GM19452 (cell line): ENCODE data around the gene MAP3K7CL.
"Not testable (repeated sequence)": the region's sequence is repeated elsewhere in the genome, so short reads cannot be mapped to it uniquely, and the experiment has no call there.

Experiments
- ATAC-seq: cut with Tn5 transposase; IDR thresholded peaks from one replicate; pipeline ENCODE4 v1.9.1; 2021; ENCODE audit not compliant: unreplicated experiment

MAP3K7CL gene

DNA sequence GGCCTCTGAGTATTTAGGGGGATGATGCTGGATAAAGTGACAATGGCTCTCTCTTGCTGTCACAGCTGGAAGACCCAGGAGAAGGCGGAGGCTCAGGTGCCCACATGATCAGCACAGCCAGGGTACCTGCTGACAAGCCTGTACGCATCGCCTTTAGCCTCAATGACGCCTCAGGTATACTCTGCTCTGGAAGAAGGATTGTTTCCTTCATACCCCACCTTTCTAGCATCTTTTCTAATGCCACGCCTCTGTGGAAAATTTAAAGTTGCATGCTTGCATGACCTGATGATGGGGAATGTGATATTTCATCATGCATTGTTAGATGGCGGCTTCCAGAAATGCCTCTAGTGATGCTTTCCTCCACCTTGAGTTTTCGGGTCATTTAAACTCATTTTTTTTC is 2.8 kb downstream of the MAP3K7CL start:
- ATAC-seq: no peak

DNA sequence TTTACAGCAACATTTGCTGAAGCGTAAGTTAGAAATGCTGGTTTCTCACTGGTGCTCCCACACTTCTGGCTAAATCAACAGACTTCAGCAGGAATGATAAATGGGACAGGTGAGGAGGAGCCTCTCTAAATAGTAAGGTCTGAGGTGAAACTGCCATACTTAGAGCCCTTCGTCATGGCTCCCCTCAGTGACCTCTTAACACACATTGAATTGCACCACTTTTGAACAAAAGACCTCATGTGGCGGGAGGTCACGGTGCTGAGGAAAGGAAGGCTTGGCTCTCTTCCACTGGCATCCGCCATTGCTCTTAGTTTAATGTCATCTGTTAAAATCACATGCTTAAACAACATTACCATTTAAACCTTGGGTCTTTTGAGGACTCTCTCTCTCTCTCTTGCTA is 3.4 kb downstream of the MAP3K7CL start:
- ATAC-seq: no peak

GRCh38 chr21:29135481-29135880 is 5.0 kb downstream of the MAP3K7CL start:
- no peak for ATAC-seq

DNA sequence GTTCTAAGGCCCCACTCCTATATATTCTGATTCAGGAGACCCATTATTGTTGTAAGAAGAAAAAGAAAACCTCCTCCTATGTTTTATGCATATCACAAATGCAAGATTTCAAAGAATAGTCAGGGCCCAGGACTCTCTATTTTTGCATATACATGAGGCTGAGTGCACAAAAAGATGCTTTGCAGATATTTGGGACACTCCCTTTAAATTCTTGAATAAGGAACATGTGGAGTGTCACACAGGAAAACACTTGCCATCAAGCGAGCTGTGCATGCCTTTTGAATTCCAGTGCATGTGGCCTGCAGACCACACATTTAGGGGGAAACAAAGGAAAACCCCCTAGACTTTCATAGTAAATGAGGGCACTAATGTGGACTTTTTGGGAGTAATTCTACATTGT is 5.6 kb downstream of the MAP3K7CL start:
- no peak for ATAC-seq

- ATAC-seq: no peak
Measured at GRCh38 chr21:29144736-29145353, 14.4 kb downstream of the MAP3K7CL start.

DNA sequence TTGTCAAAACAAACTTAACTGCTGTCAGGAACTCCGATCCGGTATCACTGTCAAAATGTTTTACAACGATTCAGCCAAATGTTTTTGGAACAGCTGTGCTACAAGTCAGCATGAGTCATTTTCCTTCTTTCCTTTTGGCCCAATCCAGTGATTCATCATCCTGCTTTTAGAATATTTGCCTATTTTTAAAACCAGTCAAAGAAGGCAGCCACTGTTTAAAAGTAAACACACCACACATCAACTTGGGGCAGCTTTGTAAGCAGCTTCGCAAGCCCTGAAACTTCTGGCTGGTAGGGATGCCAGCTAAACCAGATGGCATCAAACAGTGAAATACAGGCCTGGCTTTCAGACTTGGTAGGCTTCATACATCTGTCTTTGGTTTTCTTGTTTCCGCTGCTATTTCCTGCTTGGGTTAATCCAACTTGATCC is 14.9 kb downstream of the MAP3K7CL start:
- no peak for ATAC-seq

- ATAC-seq: no peak
Measured at GRCh38 chr21:29145852-29146453, 15.5 kb downstream of the MAP3K7CL start.

DNA sequence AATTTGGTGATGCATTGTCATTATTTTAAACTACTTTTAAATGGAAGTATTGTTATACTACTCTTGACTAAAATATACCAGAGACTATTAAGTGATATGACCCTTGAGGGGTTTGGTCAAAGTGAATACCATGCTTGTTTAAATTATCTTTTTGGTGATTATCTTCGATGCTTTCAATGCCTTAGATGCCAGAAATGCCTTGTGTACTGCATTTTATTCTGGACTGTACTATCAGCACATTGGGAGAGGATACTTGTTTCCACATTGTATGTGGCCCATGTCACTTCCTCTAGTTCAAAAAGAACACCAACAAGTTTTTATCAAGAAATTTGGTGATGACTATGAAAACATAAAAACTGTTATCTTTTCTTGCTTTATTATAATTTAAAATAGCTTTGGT is 16.3 kb downstream of the MAP3K7CL start:
- ATAC-seq: no peak

DNA sequence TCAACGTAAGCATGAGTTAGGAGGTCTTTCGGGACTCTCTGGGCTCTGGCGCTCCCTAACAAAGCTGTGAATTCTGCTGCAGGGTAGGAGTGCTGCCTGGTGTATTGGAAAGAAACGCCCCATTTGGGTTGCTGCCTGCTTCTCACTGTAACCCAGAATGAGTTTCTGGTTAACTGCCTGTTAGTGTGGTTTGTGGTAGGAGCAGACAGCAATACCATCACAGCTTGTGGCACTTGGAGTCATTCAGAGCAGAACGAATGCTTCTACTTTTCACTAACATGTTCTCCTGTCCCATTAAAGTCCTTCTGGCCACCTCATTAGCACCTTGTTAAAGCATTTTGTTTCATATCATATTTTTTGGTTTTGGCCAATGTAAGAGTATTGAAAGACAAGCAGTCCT is 18.1 kb downstream of the MAP3K7CL start:
- ATAC-seq: peak; percentile 54

DNA sequence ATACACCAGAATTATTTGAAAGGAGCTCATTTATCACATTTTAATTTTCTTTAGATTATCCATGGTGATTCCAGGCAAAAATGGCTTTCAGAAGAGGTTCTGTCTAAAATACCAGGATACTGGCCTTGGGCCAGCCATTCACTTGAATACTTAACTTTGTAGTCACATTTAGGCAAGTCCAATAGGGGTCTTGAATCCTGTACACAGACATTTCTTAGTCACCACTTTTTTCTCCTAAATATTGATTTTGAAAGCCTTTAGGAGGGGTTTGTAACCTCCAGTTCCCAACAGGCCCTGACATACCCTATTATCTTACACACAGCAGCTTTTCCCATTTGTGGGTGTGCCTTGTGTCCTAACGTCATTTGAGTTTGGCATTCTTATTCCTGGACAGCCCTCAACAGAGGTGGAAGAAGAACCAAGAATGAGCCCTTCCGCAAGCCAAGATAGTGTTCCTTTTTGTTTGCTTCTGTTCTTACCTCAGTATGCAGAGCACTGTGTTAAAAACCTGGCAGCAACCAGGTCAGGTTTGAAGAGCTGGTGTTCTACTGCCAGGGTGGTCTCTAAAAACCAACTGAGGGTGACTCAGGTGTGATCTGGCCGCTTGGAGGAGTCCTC is 19.5 kb downstream of the MAP3K7CL start:
- ATAC-seq: no peak

GRCh38 chr21:29151931-29152330 is 21.5 kb downstream of the MAP3K7CL start:
- no peak for ATAC-seq

- ATAC-seq: no peak
Measured at GRCh38 chr21:29152916-29153315, 22.5 kb downstream of the MAP3K7CL start.

DNA sequence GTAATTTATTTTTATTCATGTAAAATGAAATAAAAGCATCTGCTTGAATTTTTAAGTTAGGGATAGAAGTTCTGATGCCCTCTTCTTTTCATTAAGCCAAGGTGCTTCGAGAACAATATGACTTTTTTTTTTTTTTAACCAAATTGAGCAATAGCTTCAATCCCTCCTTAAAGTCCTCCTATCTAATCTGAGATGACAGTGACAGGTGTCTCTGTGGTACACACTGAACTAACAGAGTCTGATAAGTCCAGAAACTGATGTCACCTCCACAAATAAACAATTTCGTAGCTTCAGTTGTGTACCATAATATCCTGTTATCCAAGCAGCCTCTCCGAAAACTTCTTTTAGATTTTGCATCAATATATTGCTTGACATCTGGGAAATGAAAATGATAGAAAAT is 23.8 kb downstream of the MAP3K7CL start:
- ATAC-seq: no peak

DNA sequence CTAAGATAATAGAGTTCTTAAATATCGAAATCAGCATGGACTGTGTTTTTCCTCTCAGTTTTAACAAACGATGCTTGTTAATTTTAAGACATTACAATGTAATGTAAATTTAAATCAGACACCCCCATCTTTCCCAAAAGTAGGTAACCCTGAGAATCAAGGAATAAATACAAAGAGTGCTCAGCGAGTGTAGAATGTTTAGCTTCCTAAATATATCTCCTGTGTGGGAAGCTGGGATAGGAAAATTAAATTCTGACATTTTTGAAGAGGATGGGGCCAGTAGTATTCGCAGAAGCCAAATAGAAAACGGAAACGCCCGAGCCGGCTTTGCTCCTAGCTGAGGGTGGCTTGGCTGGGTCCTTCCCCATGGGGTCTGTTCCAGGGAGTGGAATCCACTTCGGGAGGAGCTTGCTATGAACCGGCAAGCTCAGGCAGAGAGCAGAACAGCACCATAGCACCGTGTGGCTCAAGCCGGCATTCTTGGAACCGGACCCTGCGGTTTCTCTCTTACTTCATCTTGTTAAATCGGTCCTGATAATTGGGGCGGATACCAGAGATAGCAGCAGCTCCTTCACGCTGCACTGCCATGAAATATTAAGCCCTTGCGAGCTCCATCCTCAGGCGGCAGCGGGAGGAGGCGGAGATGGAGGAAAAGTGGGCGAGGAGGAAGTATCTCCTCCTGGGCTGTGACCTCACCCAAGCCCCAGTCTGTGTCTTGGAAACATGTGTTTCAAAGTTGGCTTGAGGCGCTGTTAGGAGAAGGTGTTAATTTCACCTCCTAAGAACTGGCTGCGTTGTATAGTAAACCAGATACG is 24.9 kb downstream of the MAP3K7CL start:
- no peak for ATAC-seq

- no peak for ATAC-seq
Measured at GRCh38 chr21:29155933-29156260, 25.5 kb downstream of the MAP3K7CL start.

DNA sequence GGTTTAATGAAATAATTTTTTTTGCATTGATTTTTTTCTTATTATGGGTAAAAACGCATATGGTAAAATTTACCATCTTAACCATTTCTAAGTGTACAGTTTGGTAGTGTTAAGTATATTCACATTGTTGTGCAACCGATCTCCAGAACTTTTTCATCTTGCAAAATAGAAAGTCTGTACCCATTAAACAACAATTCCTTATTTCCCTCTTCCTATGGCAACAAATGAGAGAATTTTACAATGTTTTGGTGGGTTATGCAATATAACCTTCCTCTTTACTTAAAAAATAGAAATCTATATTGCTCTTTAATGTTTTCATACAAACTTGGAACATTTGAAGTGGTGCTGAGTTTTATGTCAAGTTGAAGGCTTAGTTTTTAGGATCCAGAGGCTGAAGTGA is 26.6 kb downstream of the MAP3K7CL start:
- ATAC-seq: no peak

GRCh38 chr21:29159842-29160241 is 29.4 kb downstream of the MAP3K7CL start:
- ATAC-seq: no peak

GRCh38 chr21:29162825-29163224 is 32.4 kb downstream of the MAP3K7CL start:
- ATAC-seq: not testable (repeated sequence)

- no peak for ATAC-seq
Measured at GRCh38 chr21:29163341-29164115, 33.1 kb downstream of the MAP3K7CL start.

- ATAC-seq: no peak
Measured at GRCh38 chr21:29164323-29164942, 34.0 kb downstream of the MAP3K7CL start.

- no peak for ATAC-seq
Measured at GRCh38 chr21:29166323-29166722, 35.9 kb downstream of the MAP3K7CL start.
